Measurements from ENCODE around the gene RGS1.
A peak's percentile ranks its signal among the peaks of the same experiment; 100 is the strongest.

The RGS1 gene

GRCh38 chr1:192627901-192628300 is 52.3 kb downstream of the RGS1 start:
- peak; percentile 62 for DNase-seq

GRCh38 chr1:192628396-192629057 is 53.0 kb downstream of the RGS1 start:
- peak; percentile 72 for DNase-seq

GRCh38 chr1:192629612-192630011 is 54.0 kb downstream of the RGS1 start:
- no peak for DNase-seq
